K562 (cell line): Measurements from ENCODE around the gene HSPB6. TPM values are rescaled to one million over a fixed set of nuclear protein-coding genes. Genes with fewer than 3 reads are reported as not detected.

Experiments
- ADNP ChIP-seq: fragments of 200-800 bp; sonication (Bioruptor generic); IDR thresholded peaks from 2 replicates; pipeline ENCODE4 v1.6.1; 2016; ENCODE audit warnings: missing genetic modification characterization, missing compliant biosample characterization
- DPF2 ChIP-seq: fragments of 450-650 bp; IDR thresholded peaks from 2 replicates; pipeline ENCODE4 v1.6.1; 2016
- FOXM1 ChIP-seq, 2 experiments: fragments of 450-650 bp in 1 of 2; sonication (generic) in 1 of 2; formaldehyde crosslinking in 1 of 2; IDR thresholded peaks; 2 replicates each; pipeline versions ENCODE4 v1.6.1 to v1.9.0; 2017 to 2022; ENCODE audit warnings: low read depth in 2 of 2, mild to moderate bottlenecking in 2 of 2, missing genetic modification reagents in 1 of 2, moderate library complexity in 1 of 2
- FUS ChIP-seq: fragments of 200-400 bp; formaldehyde crosslinking; optimal IDR thresholded peaks from 2 replicates; pipeline ENCODE3; 2017; ENCODE audit warnings: low read depth, low read length
- HSF4 ChIP-seq: fragments of 250-450 bp; sonication (Bioruptor Pico); IDR thresholded peaks from 2 replicates; pipeline ENCODE4 v2.1.2; 2022; ENCODE audit warnings: mild to moderate bottlenecking, moderate library complexity, borderline replicate concordance
- KDM5B ChIP-seq: fragments of 200-600 bp; sonication (generic); IDR thresholded peaks from 2 replicates; pipeline ENCODE4 v1.6.1; 2012; ENCODE audit warnings: low read depth, mild to moderate bottlenecking, moderate library complexity, low read length, control low read depth, inconsistent platforms; ENCODE audit not compliant: insufficient replicate concordance
- MBD2 ChIP-seq: sonication (generic); IDR thresholded peaks from 2 replicates; pipeline ENCODE4 v1.6.1; 2016; ENCODE audit warnings: low read depth, borderline replicate concordance
- NCOA1 ChIP-seq: fragments of 450-650 bp; IDR thresholded peaks from 2 replicates; pipeline ENCODE4 v1.6.1; 2016; ENCODE audit warnings: low read depth
- NCOR1 ChIP-seq: fragments of 450-650 bp; IDR thresholded peaks from 2 replicates; pipeline ENCODE4 v1.6.1; 2016; ENCODE audit warnings: mild to moderate bottlenecking, moderate library complexity
- NFIC ChIP-seq: fragments of 450-650 bp; IDR thresholded peaks from 2 replicates; pipeline ENCODE4 v1.6.1; 2017; ENCODE audit warnings: mild to moderate bottlenecking, inconsistent platforms
- NFXL1 ChIP-seq: fragments of 450-650 bp; formaldehyde crosslinking; IDR thresholded peaks from 2 replicates; pipeline ENCODE4 v1.4.0; 2021; ENCODE audit warnings: mild to moderate bottlenecking
- NR2C1 ChIP-seq, 2 experiments: fragments of 450-650 bp; IDR thresholded peaks; 2 replicates each; pipeline ENCODE4 v1.6.1; 2017; ENCODE audit warnings: mild to moderate bottlenecking in 2 of 2, antibody characterized with exemption in 1 of 2, inconsistent platforms in 1 of 2, missing compliant biosample characterization in 1 of 2, missing genetic modification characterization in 1 of 2
- SAFB ChIP-seq: fragments of 200-400 bp; formaldehyde crosslinking; IDR thresholded peaks from 2 replicates; pipeline ENCODE4 v1.6.1; 2017; ENCODE audit warnings: low read depth, low read length, borderline replicate concordance
- SIN3B ChIP-seq: fragments of 450-650 bp; IDR thresholded peaks from 2 replicates; pipeline ENCODE4 v1.6.1; 2017; ENCODE audit warnings: low read depth, mild to moderate bottlenecking, moderate library complexity
- SMARCC2 ChIP-seq: fragments of 450-650 bp; IDR thresholded peaks from 2 replicates; pipeline ENCODE4 v1.6.1; 2017; ENCODE audit warnings: antibody characterized with exemption, moderate library complexity, mild to moderate bottlenecking, low read depth
- SPI1 ChIP-seq: IDR thresholded peaks from 2 replicates; pipeline ENCODE4 v1.6.1; 2011; ENCODE audit warnings: low read depth, low read length, control low read depth, borderline replicate concordance
- SUPT5H ChIP-seq: fragments of 450-650 bp; IDR thresholded peaks from 2 replicates; pipeline ENCODE4 v1.6.1; 2016
- TBP ChIP-seq: optimal IDR thresholded peaks from 2 replicates; pipeline ENCODE3; 2011; ENCODE audit warnings: low read depth, low read length, improper control_type of control experiment
- TCF7L2 ChIP-seq: fragments of 150-350 bp; IDR thresholded peaks from 2 replicates; pipeline ENCODE4 v1.6.1; 2016; ENCODE audit warnings: low read depth, mild to moderate bottlenecking, low read length, moderate library complexity
- TEAD2 ChIP-seq: fragments of 450-650 bp; IDR thresholded peaks from 2 replicates; pipeline ENCODE4 v1.6.1; 2016; ENCODE audit warnings: missing genetic modification characterization, control low read depth, missing compliant biosample characterization
- TRIM28 ChIP-seq: fragments of 450-650 bp; IDR thresholded peaks from 2 replicates; pipeline ENCODE4 v1.6.1; 2017
- XRCC4 ChIP-seq: IDR thresholded peaks from one replicate; pipeline ENCODE4 v1.6.1; 2011; ENCODE audit not compliant: insufficient read depth, insufficient read length; ENCODE audit errors: extremely low read depth
- ZBTB33 ChIP-seq: sonication (generic); formaldehyde crosslinking; IDR thresholded peaks from 2 replicates; pipeline ENCODE4 v1.8.1; 2023; ENCODE audit warnings: mild to moderate bottlenecking, missing genetic modification reagents
- ZC3H4 ChIP-seq: sonication (generic); formaldehyde crosslinking; IDR thresholded peaks from 2 replicates; pipeline ENCODE4 v1.9.0; 2021; ENCODE audit warnings: missing genetic modification reagents, borderline replicate concordance
- ZFP36 ChIP-seq: fragments of 150-350 bp; IDR thresholded peaks from 2 replicates; pipeline ENCODE4 v1.6.1; 2018; ENCODE audit warnings: low read length, low read depth; ENCODE audit not compliant: partially characterized antibody
- ZNF408 ChIP-seq: fragments of 250-450 bp; sonication (Bioruptor Pico); IDR thresholded peaks from 2 replicates; pipeline ENCODE4 v1.4.0; 2020; ENCODE audit warnings: low read depth, mild to moderate bottlenecking, moderate library complexity
- ZNF561 ChIP-seq: fragments of 450-650 bp; formaldehyde crosslinking; conservative IDR thresholded peaks from 2 replicates; pipeline ENCODE4 v1.4.0; 2020; ENCODE audit warnings: mild to moderate bottlenecking, moderate library complexity
- polyA plus RNA-seq, 8 experiments: library from polyadenylated mRNA; depleted of rRNA in 4 of 8; stranded (reverse) in 5 of 8; unstranded in 3 of 8; fragments of >200 nt; fragmentation: Nextera tagmentation in 2 of 8; fragmentation: Illumina TruSeq in 1 of 8; extraction: Ambion mirVana in 2 of 8; extraction: Trizol in 1 of 8; gene quantifications; 2 replicates each; pipeline versions ENCODE4 v1.2.1 to v1.2.3, GENCODE V29; 2011 to 2014; ENCODE audit warnings: inconsistent platforms in 1 of 8, missing spikeins in 1 of 8
- total RNA-seq, 7 experiments: library from RNA; depleted of rRNA in 6 of 7; stranded (reverse); fragments of >200 nt in 6 of 7; fragmentation: Illumina TruSeq in 2 of 7; extraction: Trizol in 2 of 7; gene quantifications; 2 replicates each; pipeline versions ENCODE4 v1.2.1 to v1.2.3, GENCODE V29; 2011 to 2021; ENCODE audit warnings: low replicate concordance in 1 of 7
- TF ChIP-seq, protein P1 (sequence below): fragments of 450-650 bp; formaldehyde crosslinking; IDR thresholded peaks from 2 replicates; pipeline ENCODE4 v1.4.0; 2020; ENCODE audit warnings: mild to moderate bottlenecking, moderate library complexity

The HSPB6 gene
- total and polyA plus RNA-seq, 9 of the 15 experiments (the other 6 are each of a cell fraction or from before 2014, with no cell fraction given), result 0.55 TPM; not detected in 8

- no peak for TF ChIP-seq FUS
- TF ChIP-seq SUPT5H, result no peak
- no peak for TF ChIP-seq TCF7L2
- no peak for TF ChIP-seq SIN3B
- no peak for TF ChIP-seq ZNF408 (CRISPR knock-in tag)
- no peak for TF ChIP-seq XRCC4
- no peak for TF ChIP-seq ZC3H4 (CRISPR knock-in tag)
- TF ChIP-seq ADNP, result no peak
- no peak for TF ChIP-seq ZNF561
- no peak for TF ChIP-seq TEAD2 (tag)
- TF ChIP-seq FOXM1 (IDR thresholded peaks at IDR 0.05; ENCODE audit: low read depth), result no peak
- no peak for TF ChIP-seq FOXM1 (CRISPR knock-in tag; IDR thresholded peaks at IDR 0.05; ENCODE audit: low read depth)
- peak; percentile 27 for TF ChIP-seq KDM5B
- TF ChIP-seq SAFB, result no peak
- no peak for TF ChIP-seq SMARCC2
- TF ChIP-seq TRIM28, result no peak
- TF ChIP-seq, protein P1, sequence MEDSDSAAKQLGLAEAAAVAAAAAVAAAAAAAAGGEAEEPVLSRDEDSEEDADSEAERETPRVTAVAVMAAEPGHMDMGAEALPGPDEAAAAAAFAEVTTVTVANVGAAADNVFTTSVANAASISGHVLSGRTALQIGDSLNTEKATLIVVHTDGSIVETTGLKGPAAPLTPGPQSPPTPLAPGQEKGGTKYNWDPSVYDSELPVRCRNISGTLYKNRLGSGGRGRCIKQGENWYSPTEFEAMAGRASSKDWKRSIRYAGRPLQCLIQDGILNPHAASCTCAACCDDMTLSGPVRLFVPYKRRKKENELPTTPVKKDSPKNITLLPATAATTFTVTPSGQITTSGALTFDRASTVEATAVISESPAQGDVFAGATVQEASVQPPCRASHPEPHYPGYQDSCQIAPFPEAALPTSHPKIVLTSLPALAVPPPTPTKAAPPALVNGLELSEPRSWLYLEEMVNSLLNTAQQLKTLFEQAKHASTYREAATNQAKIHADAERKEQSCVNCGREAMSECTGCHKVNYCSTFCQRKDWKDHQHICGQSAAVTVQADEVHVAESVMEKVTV (CRISPR knock-in tag), result no peak
- no peak for TF ChIP-seq NCOR1
- no peak for TF ChIP-seq TBP
- TF ChIP-seq NR2C1 (IDR thresholded peaks at IDR 0.05), result no peak
- TF ChIP-seq NR2C1 (tag; IDR thresholded peaks at IDR 0.05), result no peak
- TF ChIP-seq ZBTB33, result peak; percentile 6; the same call in 1 of the 2 replicates
- no peak for TF ChIP-seq NFXL1
- no peak for TF ChIP-seq MBD2
- TF ChIP-seq HSF4 (CRISPR knock-in tag), result no peak
- TF ChIP-seq SPI1, result no peak
- TF ChIP-seq DPF2, result no peak
- no peak for TF ChIP-seq NFIC
- 0 out of 2 replicates have a peak, but pooled peaks have one; percentile 19 for TF ChIP-seq NCOA1
- TF ChIP-seq ZFP36, result no peak
Measured at GRCh38 chr19:35715981-35716800, 40.6 kb downstream of the HSPB6 start (continued).
